HCEC 1CT (cell line): ENCODE results near the gene AASDH.

Source experiments
- DNase-seq: peaks from one replicate; pipeline ENCODE4 v3.0.0-alpha.2; 2017

AASDH gene

GRCh38 chr4:56387023-56388001 lies at the start of gene AASDH:
TSS of gene AASDH (minus strand) at chr4:56387491. CDS start at chr4:56384299, 3,192 bp downstream.
- DNase-seq = peak; percentile 81

GRCh38 chr4:56435140-56435926 lies 48.0 kb upstream of the AASDH start, which contains the start of gene PPAT:
TSS of gene PPAT (minus strand) at chr4:56435615. CDS start at chr4:56435477, 138 bp downstream.
- DNase-seq = peak; percentile 92

DNA sequence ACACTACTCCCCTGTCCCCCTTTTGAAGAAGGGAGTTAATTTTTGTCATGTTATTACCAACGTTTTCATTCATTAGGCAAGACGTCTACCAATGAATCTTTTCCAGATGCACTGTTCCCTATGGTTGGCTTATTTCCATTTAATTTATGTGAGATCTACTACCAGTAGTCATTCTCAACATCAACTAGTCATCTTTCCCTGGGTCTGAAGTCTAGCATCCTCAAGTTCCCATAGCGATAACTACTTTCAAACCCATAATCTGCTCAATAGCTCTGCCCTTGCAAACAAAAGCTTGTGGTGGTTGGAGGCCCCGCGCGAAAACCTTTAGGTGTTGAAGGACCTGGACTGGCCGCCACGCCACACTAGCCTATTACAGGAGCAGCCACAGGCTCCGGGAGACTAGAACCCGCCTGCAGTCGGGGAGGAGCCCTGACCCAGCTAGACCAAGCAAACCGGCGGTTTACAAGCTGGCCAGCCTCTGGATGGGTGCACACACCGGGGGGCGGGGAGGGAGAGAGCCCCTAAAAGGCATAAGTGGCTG lies 47.4 kb upstream of the AASDH start:
- peak; percentile 51 for DNase-seq

DNA sequence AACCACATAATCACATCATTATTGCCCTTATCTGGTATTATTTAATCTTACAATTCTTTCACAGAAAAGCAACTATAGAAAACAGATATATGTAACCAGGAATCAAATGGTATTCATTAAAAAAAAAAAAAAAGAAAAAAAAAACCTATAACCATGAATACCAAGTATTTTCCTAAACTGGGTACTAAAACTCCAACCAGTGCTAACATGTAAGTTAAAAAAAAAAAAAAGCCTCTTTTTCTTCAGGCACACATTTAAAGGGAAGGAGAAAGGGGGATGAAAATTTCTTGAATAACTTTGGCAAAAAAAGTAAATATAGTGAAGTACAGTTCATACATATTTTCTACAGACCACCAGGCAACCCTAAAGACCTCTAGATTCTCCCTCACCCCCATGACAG lies 46.0 kb upstream of the AASDH start:
- no peak for DNase-seq

GRCh38 chr4:56430203-56430602 lies 42.9 kb upstream of the AASDH start:
- no peak for DNase-seq

GRCh38 chr4:56427179-56427578 lies 39.9 kb upstream of the AASDH start:
- DNase-seq = no peak

- DNase-seq = no peak
Measured at GRCh38 chr4:56426273-56426672, 39.0 kb upstream of the AASDH start.

GRCh38 chr4:56425518-56425917 lies 38.2 kb upstream of the AASDH start:
- DNase-seq = no peak

DNA sequence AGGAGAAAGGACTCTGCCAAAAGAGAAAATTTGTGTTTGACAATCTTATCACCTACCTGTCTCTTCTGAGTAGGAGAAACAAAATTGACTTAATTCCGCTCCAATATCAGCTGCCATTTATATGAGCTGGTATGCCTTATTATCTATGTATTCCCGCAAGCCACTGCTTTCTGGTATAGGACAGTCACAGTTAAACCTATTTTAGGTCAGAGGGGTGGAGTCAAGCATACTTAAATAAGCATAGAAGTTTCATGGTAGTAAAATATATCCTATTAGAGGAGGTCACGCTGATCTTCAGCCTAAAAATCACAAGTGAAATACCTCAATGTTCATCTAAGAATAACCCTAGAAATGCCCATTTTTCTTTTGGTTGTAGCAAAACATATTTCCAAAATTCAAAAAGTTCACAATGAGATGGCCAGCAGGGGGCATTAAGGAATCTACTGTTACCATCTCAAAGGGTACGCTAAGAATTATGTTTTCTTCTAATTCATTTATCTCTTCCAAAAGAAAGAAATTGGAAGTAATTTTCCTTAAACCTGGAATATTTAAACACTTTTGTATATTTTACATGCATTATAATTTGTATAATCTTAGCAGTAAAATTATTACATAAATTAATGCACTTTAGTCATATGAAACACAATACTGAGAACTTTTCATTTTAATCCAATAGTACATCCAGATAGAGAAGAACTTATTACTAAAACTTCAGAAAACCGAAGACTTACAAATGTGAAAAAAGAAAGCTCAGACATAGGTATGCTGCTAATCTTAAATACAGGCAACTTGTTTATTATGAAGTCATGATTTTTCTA lies 37.6 kb upstream of the AASDH start:
- DNase-seq = peak; percentile 7

- DNase-seq = no peak
Measured at GRCh38 chr4:56424176-56424575, 36.9 kb upstream of the AASDH start.

DNA sequence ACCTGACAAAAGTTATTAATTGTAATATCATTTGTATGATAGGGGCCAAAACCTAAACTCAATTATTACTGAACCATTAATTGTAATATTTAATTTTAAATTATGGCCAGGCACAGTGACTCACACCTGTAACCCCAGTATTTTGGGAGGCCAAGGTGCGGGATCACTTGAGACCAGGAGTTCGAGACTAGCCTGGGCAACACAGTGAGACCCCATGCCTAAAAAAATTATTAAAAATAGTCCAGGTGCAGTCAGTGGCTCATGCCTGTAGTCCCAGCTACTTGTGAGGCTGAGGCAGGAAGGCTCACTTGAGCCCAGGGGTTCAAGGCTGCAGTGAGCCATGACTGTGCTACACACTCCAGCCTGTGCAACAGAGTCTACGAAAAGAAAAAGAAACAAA lies 30.1 kb upstream of the AASDH start:
- no peak for DNase-seq

DNA sequence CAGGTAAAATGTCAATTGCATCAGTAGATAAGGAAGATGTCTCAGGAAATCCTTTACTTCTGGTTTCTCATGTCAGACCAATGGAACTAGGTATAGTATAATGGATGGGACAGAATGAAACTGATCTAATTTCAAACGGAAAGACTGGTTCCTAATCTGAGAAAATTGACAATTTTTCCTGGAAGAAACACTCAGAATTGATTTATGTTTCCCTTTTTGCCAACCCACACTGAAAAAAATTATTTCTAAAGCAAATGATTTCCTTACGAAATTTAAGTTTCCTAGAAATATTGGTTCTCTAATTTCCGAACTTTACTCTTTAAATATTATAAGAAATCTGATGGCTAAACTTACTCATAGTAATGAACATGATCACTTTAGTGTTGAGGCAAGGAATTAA lies 29.1 kb upstream of the AASDH start:
- DNase-seq = no peak

- DNase-seq = no peak
Measured at GRCh38 chr4:56414135-56414670, 26.9 kb upstream of the AASDH start.

GRCh38 chr4:56410247-56411062 lies 23.2 kb upstream of the AASDH start:
- DNase-seq = peak; percentile 90

DNA sequence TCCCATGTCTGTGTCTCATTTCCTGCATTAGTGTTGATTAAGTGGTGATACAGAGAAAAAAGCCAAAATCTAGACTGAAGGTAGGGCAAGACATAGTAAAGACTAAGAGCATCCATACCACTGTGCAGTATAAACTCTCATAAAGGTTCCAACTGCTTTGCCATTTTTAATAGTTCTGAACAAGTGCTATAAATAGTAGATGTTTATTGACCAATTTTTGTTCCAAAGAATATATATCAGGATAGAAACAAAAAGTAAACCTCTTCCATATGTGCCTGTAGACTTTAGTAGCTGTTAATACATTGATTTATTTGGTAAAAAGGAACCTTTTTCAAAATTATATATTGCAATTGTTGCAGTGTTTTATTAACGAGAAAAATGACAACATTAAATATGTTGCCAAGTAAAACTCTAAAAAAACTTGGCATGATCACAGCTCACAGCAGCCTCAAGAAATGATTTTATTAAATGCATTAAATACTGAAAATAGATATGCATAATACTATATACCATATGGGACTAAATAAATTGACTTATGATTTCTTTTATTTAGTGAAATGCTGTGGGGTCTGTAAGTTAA lies 22.3 kb upstream of the AASDH start:
- no peak for DNase-seq

- DNase-seq = no peak
Measured at GRCh38 chr4:56408978-56409377, 21.7 kb upstream of the AASDH start.

- DNase-seq = no peak
Measured at GRCh38 chr4:56406151-56406550, 18.9 kb upstream of the AASDH start.

- no peak for DNase-seq
Measured at GRCh38 chr4:56405016-56405415, 17.7 kb upstream of the AASDH start.

- no peak for DNase-seq
Measured at GRCh38 chr4:56400560-56400959, 13.3 kb upstream of the AASDH start.

- DNase-seq = no peak
Measured at GRCh38 chr4:56391270-56391669, 4.0 kb upstream of the AASDH start.

- no peak for DNase-seq
Measured at GRCh38 chr4:56389558-56389957, 2.3 kb upstream of the AASDH start.
